Breast epithelium (tissue), 4 donors: ENCODE measurements around the gene IQUB. TPM values are rescaled to one million over a fixed set of nuclear protein-coding genes. Genes with fewer than 3 reads are reported as not detected.

Source experiments
- DNase-seq, 2 donors: peaks; one replicate each; pipeline ENCODE4 v3.0.0-alpha.2; 2019; ENCODE audit warnings: low spot score in 2 of 2
- H3K27ac ChIP-seq, 2 donors: fragments of 200-600 bp; sonication (generic) in 1 of 2; one replicate each; pipeline ENCODE4 v1.5.1; 2016 to 2019; ENCODE audit warnings: mild to moderate bottlenecking in 1 of 2
- H3K27me3 ChIP-seq, 2 donors: fragments of 200-600 bp; sonication (generic) in 1 of 2; one replicate each; pipeline versions ENCODE4 v1.5.1 to v1.6.0; 2017 to 2019; ENCODE audit warnings: control low read depth in 1 of 2, mild to moderate bottlenecking in 1 of 2
- H3K36me3 ChIP-seq: fragments of 200-600 bp; one replicate; pipeline ENCODE4 v1.5.1; 2019
- H3K4me1 ChIP-seq, 2 donors: fragments of 200-600 bp; sonication (generic); one replicate each; pipeline ENCODE4 v1.5.1; 2016 to 2019; ENCODE audit warnings: control low read depth in 1 of 2
- H3K4me3 ChIP-seq, 3 donors: fragments of 200-600 bp; sonication (generic); 1 replicate in 2 of 3; 2 replicates in 1 of 3; pipeline ENCODE4 v1.5.1; 2016 to 2019; ENCODE audit warnings: mild to moderate bottlenecking in 3 of 3, moderate library complexity in 2 of 3
- H3K9me3 ChIP-seq, 2 donors: fragments of 200-600 bp; sonication (generic) in 1 of 2; one replicate each; pipeline ENCODE4 v1.5.1; 2016 to 2019; ENCODE audit warnings: control low read depth in 1 of 2
- CTCF ChIP-seq, 3 donors: fragments of 450-650 bp; IDR thresholded peaks; one replicate each; pipeline ENCODE4 v1.5.1; 2016 to 2017; ENCODE audit warnings: antibody characterized with exemption in 3 of 3, mild to moderate bottlenecking in 3 of 3, moderate library complexity in 3 of 3
- POLR2A ChIP-seq: fragments of 450-650 bp; IDR thresholded peaks from one replicate; pipeline ENCODE4 v1.6.1; 2016; ENCODE audit warnings: antibody characterized with exemption, mild to moderate bottlenecking, moderate library complexity
- POLR2AphosphoS5 ChIP-seq, 3 donors: sonication (generic); formaldehyde crosslinking; IDR thresholded peaks; one replicate each; pipeline ENCODE4 v1.6.1; 2017; ENCODE audit warnings: antibody characterized with exemption in 3 of 3
- intact Hi-C: fragments of 100-400 bp; cut with DNase I; formaldehyde crosslinking; loops from one replicate; pipeline ENCODE4 v1.15.1; 2023; ENCODE audit warnings: low total_unique reads
- total RNA-seq, 3 donors: library from RNA; depleted of rRNA; stranded (reverse); fragments of >200 nt; gene quantifications; one replicate each; pipeline ENCODE4 v1.1.0, GENCODE V29; 2016

The IQUB gene
- 1 to 10 TPM in 2 of 3 donors, under 1 TPM in 1; 0.32 to 8.2 (median 3.3) TPM for total RNA-seq

- intact Hi-C loops = no loop called here
These were observed at the start of gene IQUB for GRCh38 chr7:123534383-123535260. Gene IQUB, minus strand, starts transcription at chr7:123534595. Its CDS starts 22,255 bp downstream, at chr7:123512340.

GRCh38 chr7:123583821-123584220 is 49.4 kb upstream of the IQUB start:
- H3K4me1 ChIP-seq = no peaks in the 10 kb centered on the region

More at GRCh38 chr7:123534383-123535260, at the start of gene IQUB:
- H3K27me3 ChIP-seq = no peaks in the 10 kb centered on the region
- peak within 1 kb of the TSS; percentile 53 to 68 (median 65) for H3K4me3 ChIP-seq
- peak within 1 kb of the TSS; percentile 93 to 97 for H3K27ac ChIP-seq
- peak; percentile 96 to 99 for DNase-seq
- no peaks in the 10 kb centered on the region for H3K4me1 ChIP-seq
- TF ChIP-seq CTCF (IDR thresholded peaks at IDR 0.05) = no peak
- no peak for TF ChIP-seq POLR2A
- peak in 2 of 3 donors; percentile 48 to 75 for TF ChIP-seq POLR2AphosphoS5 (IDR thresholded peaks at IDR 0.05)
- H3K36me3 ChIP-seq = no peaks in the 10 kb centered on the region
- no peaks in the 10 kb centered on the region for H3K9me3 ChIP-seq

GRCh38 chr7:123581162-123581459 is 46.7 kb upstream of the IQUB start:
- no peaks in the 10 kb centered on the region for H3K9me3 ChIP-seq
- TF ChIP-seq CTCF (IDR thresholded peaks at IDR 0.05) = peak in 1 of 3 donors; percentile 2
- TF ChIP-seq POLR2A = no peak
- no peak for TF ChIP-seq POLR2AphosphoS5 (IDR thresholded peaks at IDR 0.05)
- H3K36me3 ChIP-seq = no peaks in the 10 kb centered on the region
- intact Hi-C loops = no loop called here
- no peak overlapping the region for H3K4me3 ChIP-seq
- no peak overlapping the region for H3K27ac ChIP-seq
- H3K27me3 ChIP-seq = no peaks in the 10 kb centered on the region
- no peak for DNase-seq
- H3K4me1 ChIP-seq = no peaks in the 10 kb centered on the region

More at GRCh38 chr7:123583821-123584220, 49.4 kb upstream of the IQUB start:
- H3K4me3 ChIP-seq = no peak overlapping the region
- no peaks in the 10 kb centered on the region for H3K9me3 ChIP-seq
- no peak for TF ChIP-seq CTCF (IDR thresholded peaks at IDR 0.05)
- TF ChIP-seq POLR2A = no peak
- no peak for TF ChIP-seq POLR2AphosphoS5 (IDR thresholded peaks at IDR 0.05)
- intact Hi-C loops = no loop called here
- H3K27me3 ChIP-seq = no peaks in the 10 kb centered on the region
- no peak for DNase-seq
- no peak overlapping the region for H3K27ac ChIP-seq
- no peaks in the 10 kb centered on the region for H3K36me3 ChIP-seq

GRCh38 chr7:123580406-123581161 is 46.2 kb upstream of the IQUB start:
- Histone ChIP-seq H3K36me3 (no peaks in the 10 kb centered on the region), H3K27ac (no peak overlapping the region), H3K4me1 (no peaks in the 10 kb centered on the region), H3K27me3 (no peaks in the 10 kb centered on the region), H3K9me3 (no peaks in the 10 kb centered on the region), H3K4me3 (no peak overlapping the region)
- DNase-seq = no peak
- TF ChIP-seq CTCF (IDR thresholded peaks at IDR 0.05) (peak in 2 of 3 donors; percentile 56 to 59), POLR2A (no peak)
- intact Hi-C loops = no loop called here

- intact Hi-C loops = no loop called here
- no peak for TF ChIP-seq POLR2A
- no peak for TF ChIP-seq CTCF (IDR thresholded peaks at IDR 0.05)
- TF ChIP-seq POLR2AphosphoS5 (IDR thresholded peaks at IDR 0.05) = no peak
- Histone ChIP-seq H3K4me3 (no peak overlapping the region), H3K27me3 (no peaks in the 10 kb centered on the region), H3K36me3 (no peaks in the 10 kb centered on the region), H3K9me3 (no peaks in the 10 kb centered on the region), H3K4me1 (no peaks in the 10 kb centered on the region), H3K27ac (no peak overlapping the region)
- DNase-seq = no peak
These were observed 45.0 kb upstream of the IQUB start for GRCh38 chr7:123579416-123579815.
